A673 (cell line): ENCODE data around the gene DIPK2A.

Experiments used
- EZH2 ChIP-seq: fragments of 200-600 bp; sonication (generic); IDR thresholded peaks from 2 replicates; pipeline ENCODE4 v1.6.1; 2017; ENCODE audit warnings: borderline replicate concordance, low read depth, mild to moderate bottlenecking, mixed read lengths, antibody characterized with exemption, low read length; ENCODE audit not compliant: poor library complexity, severe bottlenecking
- TF ChIP-seq, protein P1 (sequence below): fragments of 300-800, 200-600 bp; sonication (generic); conservative IDR thresholded peaks from 2 replicates; pipeline ENCODE4 v1.5.1; 2017; ENCODE audit warnings: low read depth, mild to moderate bottlenecking, antibody characterized with exemption, low read length, moderate library complexity, mixed read lengths

DNA sequence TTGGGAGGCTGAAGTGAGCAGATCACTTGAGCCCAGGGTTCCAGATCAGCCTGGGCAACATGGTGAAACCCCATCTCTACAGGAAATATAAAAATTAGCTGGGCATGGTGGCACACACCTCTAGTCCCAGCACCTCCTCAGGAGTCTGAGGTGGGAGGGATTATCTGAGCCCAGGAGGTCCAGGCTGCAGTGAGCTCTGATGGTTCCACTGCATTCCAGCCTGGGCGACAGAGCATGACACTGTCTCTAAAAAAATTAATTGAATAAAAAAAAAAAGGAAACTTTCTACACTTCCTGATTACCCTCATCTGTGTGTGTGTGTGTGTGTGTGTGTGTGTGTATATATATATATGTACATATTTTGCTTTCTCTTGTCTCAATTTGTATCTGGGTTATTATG, 31.4 kb downstream of the DIPK2A start:
- TF ChIP-seq, protein P1, sequence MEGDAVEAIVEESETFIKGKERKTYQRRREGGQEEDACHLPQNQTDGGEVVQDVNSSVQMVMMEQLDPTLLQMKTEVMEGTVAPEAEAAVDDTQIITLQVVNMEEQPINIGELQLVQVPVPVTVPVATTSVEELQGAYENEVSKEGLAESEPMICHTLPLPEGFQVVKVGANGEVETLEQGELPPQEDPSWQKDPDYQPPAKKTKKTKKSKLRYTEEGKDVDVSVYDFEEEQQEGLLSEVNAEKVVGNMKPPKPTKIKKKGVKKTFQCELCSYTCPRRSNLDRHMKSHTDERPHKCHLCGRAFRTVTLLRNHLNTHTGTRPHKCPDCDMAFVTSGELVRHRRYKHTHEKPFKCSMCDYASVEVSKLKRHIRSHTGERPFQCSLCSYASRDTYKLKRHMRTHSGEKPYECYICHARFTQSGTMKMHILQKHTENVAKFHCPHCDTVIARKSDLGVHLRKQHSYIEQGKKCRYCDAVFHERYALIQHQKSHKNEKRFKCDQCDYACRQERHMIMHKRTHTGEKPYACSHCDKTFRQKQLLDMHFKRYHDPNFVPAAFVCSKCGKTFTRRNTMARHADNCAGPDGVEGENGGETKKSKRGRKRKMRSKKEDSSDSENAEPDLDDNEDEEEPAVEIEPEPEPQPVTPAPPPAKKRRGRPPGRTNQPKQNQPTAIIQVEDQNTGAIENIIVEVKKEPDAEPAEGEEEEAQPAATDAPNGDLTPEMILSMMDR: no peak
- no peak for TF ChIP-seq EZH2
